Mesenchymal stem cell (in vitro differentiated cells and primary cell): ENCODE data around the gene SMAD6.

Source experiments
- DNase-seq: peaks from one replicate; pipeline ENCODE4 v3.0.0-alpha.2; 2013
- H2AFZ ChIP-seq: one replicate; pipeline ENCODE4 v1.6.1; 2013; ENCODE audit warnings: low read depth, mild to moderate bottlenecking, control low read depth, inconsistent platforms, low read length, moderate library complexity
- H2AK5ac ChIP-seq: 2 replicates; pipeline ENCODE4 v1.6.1; 2013; ENCODE audit warnings: low read length, moderate library complexity, mild to moderate bottlenecking, inconsistent platforms; ENCODE audit not compliant: severe bottlenecking
- H2BK120ac ChIP-seq: one replicate; pipeline ENCODE4 v1.6.1; 2013; ENCODE audit warnings: low read depth, mild to moderate bottlenecking, inconsistent platforms, low read length, moderate library complexity
- H2BK12ac ChIP-seq, 2 experiments: one replicate each; pipeline ENCODE4 v1.6.1; 2013; ENCODE audit warnings: inconsistent platforms in 2 of 2, low read length in 2 of 2, mild to moderate bottlenecking in 2 of 2, moderate library complexity in 2 of 2, control low read depth in 1 of 2
- H2BK15ac ChIP-seq: one replicate; pipeline ENCODE4 v1.6.1; 2013; ENCODE audit warnings: mild to moderate bottlenecking, low read depth, inconsistent platforms; ENCODE audit not compliant: poor library complexity, severe bottlenecking
- H2BK5ac ChIP-seq: 2 replicates; pipeline ENCODE4 v1.6.1; 2013; ENCODE audit warnings: low read depth, mild to moderate bottlenecking, low read length, control low read depth, inconsistent platforms; ENCODE audit not compliant: poor library complexity, severe bottlenecking
- H3K14ac ChIP-seq, 2 experiments: one replicate each; pipeline ENCODE4 v1.6.1; 2013; ENCODE audit warnings: inconsistent platforms in 2 of 2, low read length in 2 of 2, control low read depth in 1 of 2, mild to moderate bottlenecking in 1 of 2, moderate library complexity in 1 of 2
- H3K18ac ChIP-seq, 2 experiments: one replicate each; pipeline ENCODE4 v1.6.1; 2013; ENCODE audit warnings: inconsistent platforms in 2 of 2, low read length in 2 of 2, control low read depth in 1 of 2, low read depth in 1 of 2, mild to moderate bottlenecking in 1 of 2
- H3K23ac ChIP-seq, 2 experiments: one replicate each; pipeline ENCODE4 v1.6.1; 2013; ENCODE audit warnings: inconsistent platforms in 2 of 2, low read length in 2 of 2, mild to moderate bottlenecking in 2 of 2, moderate library complexity in 2 of 2, control low read depth in 1 of 2
- H3K27ac ChIP-seq: 2 replicates; pipeline ENCODE4 v1.5.1; 2013; ENCODE audit warnings: mild to moderate bottlenecking, moderate library complexity, low read length, control low read depth, inconsistent platforms; ENCODE audit not compliant: poor library complexity, severe bottlenecking
- H3K27me3 ChIP-seq, 2 experiments: 2 replicates each; pipeline versions ENCODE4 v1.6.1 to v1.7.0; 2013; ENCODE audit warnings: low read length in 2 of 2, mild to moderate bottlenecking in 2 of 2, moderate library complexity in 2 of 2, control low read depth in 1 of 2, inconsistent platforms in 1 of 2; ENCODE audit not compliant: control insufficient read depth in 1 of 2, insufficient read depth in 1 of 2
- H3K36me3 ChIP-seq, 2 experiments: 2 replicates each; pipeline versions ENCODE4 v1.6.1 to v1.7.0; 2013; ENCODE audit warnings: low read length in 2 of 2, control low read depth in 1 of 2, inconsistent platforms in 1 of 2, low read depth in 1 of 2, mild to moderate bottlenecking in 1 of 2; ENCODE audit not compliant: insufficient read depth in 2 of 2, control insufficient read depth in 1 of 2
- H3K4ac ChIP-seq, 2 experiments: one replicate each; pipeline ENCODE4 v1.6.1; 2013; ENCODE audit warnings: inconsistent platforms in 2 of 2, low read length in 2 of 2, mild to moderate bottlenecking in 2 of 2, moderate library complexity in 2 of 2, control low read depth in 1 of 2, low read depth in 1 of 2
- H3K4me1 ChIP-seq: 2 replicates; pipeline ENCODE4 v1.6.1; 2013; ENCODE audit warnings: low read depth, low read length, control low read depth; ENCODE audit not compliant: control insufficient read depth, insufficient read depth
- H3K4me2 ChIP-seq: 2 replicates; pipeline ENCODE4 v1.6.1; 2013; ENCODE audit warnings: low read length, mild to moderate bottlenecking, inconsistent platforms; ENCODE audit not compliant: poor library complexity, severe bottlenecking
- H3K4me3 ChIP-seq, 2 experiments: 2 replicates each; pipeline versions ENCODE4 v1.5.1 to v1.7.0; 2013; ENCODE audit warnings: low read length in 2 of 2, mild to moderate bottlenecking in 2 of 2, control low read depth in 1 of 2, low read depth in 1 of 2; ENCODE audit not compliant: insufficient read depth in 1 of 2
- H3K79me1 ChIP-seq: replicated peaks from 2 replicates; pipeline ENCODE4 v1.6.1; 2013; ENCODE audit warnings: mild to moderate bottlenecking, control low read depth, low read length, inconsistent platforms; ENCODE audit not compliant: poor library complexity, severe bottlenecking
- H3K9ac ChIP-seq: 2 replicates; pipeline ENCODE4 v1.7.0; 2013; ENCODE audit warnings: mild to moderate bottlenecking, low read length, moderate library complexity
- H3K9me3 ChIP-seq: 2 replicates; pipeline ENCODE4 v1.7.0; 2013; ENCODE audit warnings: mild to moderate bottlenecking, low read length; ENCODE audit not compliant: control insufficient read depth
- H4K8ac ChIP-seq: one replicate; pipeline ENCODE4 v1.6.1; 2013; ENCODE audit warnings: inconsistent platforms, mild to moderate bottlenecking, low read length, moderate library complexity
- H4K91ac ChIP-seq: one replicate; pipeline ENCODE4 v1.6.1; 2013; ENCODE audit warnings: mild to moderate bottlenecking, low read length, inconsistent platforms
- WGBS: methylation state at CpG from one replicate; pipeline ENCODE4 v1.1.7; 2013; ENCODE audit warnings: mixed read lengths; 5-methylcytosine and 5-hydroxymethylcytosine counted together

The SMAD6 gene

DNA sequence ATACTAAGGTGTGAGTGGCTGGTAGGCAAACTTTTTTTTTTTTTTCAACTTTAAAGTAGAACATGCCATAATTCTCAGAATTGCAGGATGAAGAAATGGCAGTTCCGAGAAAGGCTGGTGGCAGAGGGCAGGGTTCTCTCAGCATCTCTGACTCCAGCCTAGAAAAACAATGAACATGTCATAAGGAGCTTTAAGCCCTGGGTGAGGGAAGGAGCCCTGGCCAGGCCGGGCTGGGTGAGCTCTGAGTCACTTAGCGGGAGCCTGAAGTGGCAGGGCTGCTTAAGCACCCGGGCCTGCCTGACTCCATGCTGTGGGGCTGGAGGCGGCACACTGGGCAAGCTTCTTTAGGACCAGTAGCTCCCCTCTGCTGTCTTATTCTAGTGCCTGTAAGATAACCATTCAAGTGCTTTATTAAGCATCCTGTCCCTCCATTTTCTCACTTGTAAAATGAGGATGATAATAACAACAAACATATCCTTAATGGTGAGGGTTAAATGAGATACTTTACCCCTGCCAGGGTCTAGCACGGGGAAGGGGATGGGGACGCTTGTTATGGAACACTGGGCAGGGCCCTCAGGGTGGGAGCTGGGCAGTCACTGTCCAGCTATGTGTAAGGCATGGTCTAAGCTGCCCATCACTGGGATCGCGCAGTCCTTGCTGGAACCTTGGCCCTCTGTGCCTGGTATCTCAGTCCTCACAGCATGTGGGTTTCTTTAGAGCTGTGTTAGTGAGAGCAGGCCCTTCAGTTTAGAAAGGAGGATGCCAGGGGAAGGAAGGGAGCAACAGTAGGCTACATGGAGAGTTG, 18.4 kb downstream of the SMAD6 start:
- peak overlapping the region in 1 of 2 experiments; percentile 41 for H2BK12ac ChIP-seq
- H3K18ac ChIP-seq: no peak overlapping the region
- H3K27ac ChIP-seq: no peak overlapping the region
- H3K9me3 ChIP-seq: no peaks in the 10 kb centered on the region
- H3K14ac ChIP-seq: peak overlapping the region in 1 of 2 experiments; percentile 53
- no peak overlapping the region for H2BK5ac ChIP-seq
- no peak overlapping the region for H3K4me2 ChIP-seq
- H3K9ac ChIP-seq: peak overlapping the region; percentile 65
- H3K4me3 ChIP-seq: no peak overlapping the region
- H3K4me1 ChIP-seq: peaks cover 21% of the 10 kb centered on the region
- no peak overlapping the region for H2AFZ ChIP-seq
- no peak overlapping the region for H3K4ac ChIP-seq
- peak overlapping the region; percentile 2 for H4K91ac ChIP-seq
- peak; percentile 79 for DNase-seq
- H3K79me1 ChIP-seq: peaks cover 43% of the 10 kb centered on the region
- no peak overlapping the region for H2BK120ac ChIP-seq
- H4K8ac ChIP-seq: peak overlapping the region; percentile 51
- H3K27me3 ChIP-seq: no peaks in the 10 kb centered on the region
- no peak overlapping the region for H2AK5ac ChIP-seq
- no peak overlapping the region for H2BK15ac ChIP-seq
- H3K36me3 ChIP-seq: peaks cover 22 to 91% of the 10 kb centered on the region in 2 experiments
- WGBS: 66% methylated on average over 8 of the region's 9 CpGs
- H3K23ac ChIP-seq: no peak overlapping the region

DNA sequence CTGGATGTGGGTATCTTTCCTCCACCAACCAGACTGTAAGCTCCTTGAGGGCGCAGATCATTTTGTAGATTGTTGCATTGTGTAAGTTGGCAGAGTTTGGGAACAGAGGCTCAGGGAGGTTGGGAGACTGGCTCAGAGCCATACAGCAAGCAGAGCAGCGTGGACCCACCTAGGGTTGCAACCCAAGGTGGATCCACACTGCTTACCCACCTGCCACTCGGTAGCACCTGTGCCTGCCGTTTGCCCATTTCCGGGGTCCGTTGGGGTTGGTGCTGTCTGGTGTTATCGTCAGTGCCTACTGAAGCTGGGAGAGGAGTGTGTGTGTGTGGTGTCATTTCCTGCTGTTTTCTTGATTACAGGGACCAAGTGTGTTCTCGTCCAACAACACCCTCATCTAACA, 19.0 kb downstream of the SMAD6 start:
- Histone ChIP-seq H3K9ac (no peak overlapping the region), H3K23ac (no peak overlapping the region), H2AK5ac (peak overlapping the region; percentile 18), H3K14ac (no peak overlapping the region), H2BK120ac (no peak overlapping the region), H2AFZ (no peak overlapping the region), H3K4me3 (no peak overlapping the region), H3K79me1 (peaks cover 48% of the 10 kb centered on the region), H3K27me3 (no peaks in the 10 kb centered on the region), H3K36me3 (peaks cover 27 to 91% of the 10 kb centered on the region in 2 experiments), H3K4ac (no peak overlapping the region), H2BK12ac (no peak overlapping the region), H3K4me1 (peaks cover 22% of the 10 kb centered on the region), H2BK15ac (no peak overlapping the region), H2BK5ac (no peak overlapping the region), H4K91ac (peak overlapping the region; percentile 2), H3K9me3 (no peaks in the 10 kb centered on the region), H3K27ac (no peak overlapping the region), H4K8ac (peak overlapping the region; percentile 76), H3K4me2 (no peak overlapping the region), H3K18ac (no peak overlapping the region)
- no peak for DNase-seq
- 91% methylated on average over 8 of the region's 8 CpGs for WGBS

DNA sequence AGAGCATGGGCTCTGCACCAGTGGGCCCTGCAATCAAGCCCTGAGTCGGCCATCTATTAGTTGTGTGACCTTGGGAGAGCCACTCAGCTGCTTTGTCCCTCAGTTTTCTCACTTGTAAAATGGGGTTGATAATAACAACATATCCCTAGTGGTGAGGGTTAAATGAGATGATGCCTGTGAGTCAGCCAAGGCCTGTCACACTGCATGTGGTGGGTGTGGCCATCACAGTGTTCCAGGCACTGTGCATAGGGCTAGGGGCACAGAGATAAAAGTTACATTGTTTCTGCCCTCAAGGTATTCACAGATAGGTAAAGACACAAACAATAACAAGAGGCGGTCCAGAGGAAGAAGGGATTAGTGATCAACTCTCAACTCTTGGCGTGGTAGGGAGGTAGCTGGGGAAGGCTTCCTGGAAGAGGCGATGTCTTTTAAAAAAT, 19.5 kb downstream of the SMAD6 start:
- no peak overlapping the region for H3K4me2 ChIP-seq
- H3K4me3 ChIP-seq: no peak overlapping the region
- DNase-seq: no peak
- H3K27ac ChIP-seq: no peak overlapping the region
- peak overlapping the region; percentile 39 for H4K8ac ChIP-seq
- no peaks in the 10 kb centered on the region for H3K9me3 ChIP-seq
- H3K18ac ChIP-seq: no peak overlapping the region
- no peak overlapping the region for H2AFZ ChIP-seq
- H2BK120ac ChIP-seq: no peak overlapping the region
- peaks cover 29 to 91% of the 10 kb centered on the region in 2 experiments for H3K36me3 ChIP-seq
- WGBS: 92% methylated on average over 4 of the region's 4 CpGs
- no peak overlapping the region for H2AK5ac ChIP-seq
- H3K27me3 ChIP-seq: no peaks in the 10 kb centered on the region
- no peak overlapping the region for H2BK12ac ChIP-seq
- no peak overlapping the region for H3K9ac ChIP-seq
- H3K4me1 ChIP-seq: peaks cover 20% of the 10 kb centered on the region
- no peak overlapping the region for H4K91ac ChIP-seq
- H2BK15ac ChIP-seq: no peak overlapping the region
- H3K14ac ChIP-seq: no peak overlapping the region
- no peak overlapping the region for H3K4ac ChIP-seq
- peaks cover 51% of the 10 kb centered on the region for H3K79me1 ChIP-seq
- no peak overlapping the region for H3K23ac ChIP-seq
- H2BK5ac ChIP-seq: no peak overlapping the region

DNA sequence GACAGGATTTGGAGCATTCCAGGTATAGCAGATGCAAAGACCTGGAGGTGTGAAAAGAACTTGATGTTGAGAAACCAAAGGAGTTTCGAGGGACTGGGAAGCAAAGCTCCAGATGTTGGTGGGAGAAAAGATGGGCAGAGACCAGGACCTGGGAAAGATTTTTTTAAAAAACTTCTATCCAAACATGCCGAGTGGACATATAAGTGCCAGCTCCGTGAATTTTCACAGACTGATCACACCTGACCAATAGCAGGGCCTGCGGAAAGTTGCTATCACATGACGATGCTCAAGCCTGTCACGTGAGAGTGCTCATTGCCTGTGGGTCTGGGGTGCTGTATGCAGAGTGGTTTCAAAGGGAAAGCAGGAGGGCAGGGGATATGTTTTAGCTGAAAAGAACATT, 19.9 kb downstream of the SMAD6 start:
- no peak for DNase-seq
- H3K36me3 ChIP-seq: peaks cover 28 to 90% of the 10 kb centered on the region in 2 experiments
- WGBS: 96% methylated on average over 6 of the region's 6 CpGs
- H2BK12ac ChIP-seq: no peak overlapping the region
- no peak overlapping the region for H3K9ac ChIP-seq
- H3K27ac ChIP-seq: no peak overlapping the region
- peaks cover 17% of the 10 kb centered on the region for H3K4me1 ChIP-seq
- no peak overlapping the region for H3K4me2 ChIP-seq
- no peak overlapping the region for H2AFZ ChIP-seq
- no peak overlapping the region for H3K4me3 ChIP-seq
- no peak overlapping the region for H4K8ac ChIP-seq
- H3K4ac ChIP-seq: no peak overlapping the region
- H3K23ac ChIP-seq: no peak overlapping the region
- no peak overlapping the region for H3K14ac ChIP-seq
- H3K9me3 ChIP-seq: no peaks in the 10 kb centered on the region
- no peak overlapping the region for H2AK5ac ChIP-seq
- no peak overlapping the region for H4K91ac ChIP-seq
- no peak overlapping the region for H2BK5ac ChIP-seq
- H2BK15ac ChIP-seq: no peak overlapping the region
- H2BK120ac ChIP-seq: no peak overlapping the region
- H3K18ac ChIP-seq: no peak overlapping the region
- H3K79me1 ChIP-seq: peaks cover 52% of the 10 kb centered on the region
- H3K27me3 ChIP-seq: no peaks in the 10 kb centered on the region
